NB4 (cell line): Measurements from ENCODE around the gene C19orf47.

Source experiments
- CTCF ChIP-seq: IDR thresholded peaks from one replicate; pipeline ENCODE4 v1.5.1; 2012; ENCODE audit warnings: low read depth, low read length
- POLR2A ChIP-seq: IDR thresholded peaks from 2 replicates; pipeline ENCODE4 v1.6.1; 2011; ENCODE audit warnings: mild to moderate bottlenecking; ENCODE audit not compliant: insufficient read length; ENCODE audit errors: extremely low read depth
- TF ChIP-seq, protein P1 (sequence below): IDR thresholded peaks from 2 replicates; pipeline ENCODE4 v1.6.1; 2011; ENCODE audit warnings: low read depth, low read length

DNA sequence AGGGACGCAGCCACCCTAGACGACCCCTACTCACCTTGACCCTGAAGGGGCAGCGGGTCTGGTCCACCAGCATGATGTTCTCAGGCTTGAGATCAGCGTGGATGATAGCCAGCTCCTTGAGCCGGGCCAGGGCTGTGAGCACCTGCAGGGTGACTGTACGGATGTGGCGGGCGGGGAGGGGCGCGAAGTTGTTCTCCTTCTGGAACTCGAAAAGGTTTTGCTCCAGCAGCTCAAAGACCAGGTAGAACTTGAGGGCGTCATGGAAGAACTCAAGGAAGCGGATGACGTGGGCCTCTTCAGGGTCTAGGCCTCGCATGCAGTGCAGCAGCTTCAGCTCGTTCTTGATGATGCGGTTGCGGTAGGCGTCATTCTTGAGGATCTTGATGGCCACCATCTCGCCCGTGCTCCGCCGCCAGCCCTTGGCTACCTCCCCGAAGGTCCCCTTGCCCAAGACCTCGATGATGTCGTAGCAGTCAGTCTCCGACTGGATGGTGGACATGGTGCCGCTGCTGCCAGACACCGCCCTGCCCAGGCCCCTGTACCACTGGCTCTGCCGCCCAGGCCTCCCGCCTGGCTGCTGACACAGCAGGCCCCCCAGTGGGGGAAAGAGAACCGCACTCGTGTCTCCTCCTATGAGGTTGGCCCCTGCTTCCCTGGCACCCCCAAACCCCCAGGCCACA, 41.3 kb upstream of the C19orf47 start:
- TF ChIP-seq POLR2A (no peak), CTCF (no peak)
- TF ChIP-seq, protein P1, sequence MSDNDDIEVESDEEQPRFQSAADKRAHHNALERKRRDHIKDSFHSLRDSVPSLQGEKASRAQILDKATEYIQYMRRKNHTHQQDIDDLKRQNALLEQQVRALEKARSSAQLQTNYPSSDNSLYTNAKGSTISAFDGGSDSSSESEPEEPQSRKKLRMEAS: no peak
